Activated naive CD4-positive, alpha-beta T cell treated with anti-CD3 and anti-CD28 coated beads, Interleukin-2, amount 10 ng/mL, durations not matched to agents 7 days and 5 days (primary cell): ENCODE results near the gene RBP7.
"Not testable (repeated sequence)": the region's sequence is repeated elsewhere in the genome, so short reads cannot be mapped to it uniquely, and the experiment has no call there.

Experiments used
- CTCF ChIA-PET: fragments of 350-600 bp; sonication (Branson Sonifier 250); formaldehyde crosslinking; loops from one replicate; lab custom pipeline; 2021; ENCODE audit warnings: antibody characterized with exemption; lab: Charles Lee
- DNase-seq: peaks from one replicate; pipeline ENCODE4 v3.0.0-alpha.2; 2020
- H3K27ac Mint-ChIP-seq: one replicate; pipeline ENCODE4 v1.8.0; 2021; ENCODE audit warnings: mild to moderate bottlenecking, moderate library complexity, mixed read lengths
- H3K27me3 Mint-ChIP-seq: one replicate; pipeline ENCODE4 v1.8.0; 2021; ENCODE audit warnings: mild to moderate bottlenecking, mixed read lengths
- H3K36me3 Mint-ChIP-seq: one replicate; pipeline ENCODE4 v1.8.0; 2021; ENCODE audit warnings: mixed read lengths
- H3K4me1 Mint-ChIP-seq: one replicate; pipeline ENCODE4 v1.8.0; 2021; ENCODE audit warnings: mixed read lengths
- H3K4me3 Mint-ChIP-seq: one replicate; pipeline ENCODE4 v1.8.0; 2021; ENCODE audit warnings: mild to moderate bottlenecking, moderate library complexity, mixed read lengths
- H3K9me3 Mint-ChIP-seq: one replicate; pipeline ENCODE4 v1.8.0; 2021; ENCODE audit warnings: mixed read lengths

The RBP7 gene

GRCh38 chr1:9996624-9997582, at the start of gene RBP7:
Gene RBP7 (plus strand): TSS chr1:9997228. CDS start chr1:9997259, 31 bp downstream.
- H3K4me1 Mint-ChIP-seq = peaks cover 15% of the 10 kb centered on the region
- peak within 1 kb of the TSS; percentile 72 for H3K4me3 Mint-ChIP-seq
- CTCF ChIA-PET = interaction anchor here (0.6 to 0.8 kb wide), 2 partner anchors 47 to 992 kb away, joined by 3 read pairs; no protein-coding TSS in a partner anchor
- DNase-seq = peak; percentile 22
- no peaks in the 10 kb centered on the region for H3K36me3 Mint-ChIP-seq
- H3K27ac Mint-ChIP-seq = no peak within 1 kb of the TSS
- H3K9me3 Mint-ChIP-seq = no peaks in the 10 kb centered on the region
- peaks cover 73% of the 10 kb centered on the region for H3K27me3 Mint-ChIP-seq

- DNase-seq = no peak
- H3K27me3 Mint-ChIP-seq = no peaks in the 10 kb centered on the region
- H3K9me3 Mint-ChIP-seq = no peaks in the 10 kb centered on the region
- H3K36me3 Mint-ChIP-seq = no peaks in the 10 kb centered on the region
- H3K27ac Mint-ChIP-seq = no peak overlapping the region
- CTCF ChIA-PET = no interaction called here
- H3K4me3 Mint-ChIP-seq = no peak overlapping the region
- H3K4me1 Mint-ChIP-seq = no peaks in the 10 kb centered on the region
Observed at GRCh38 chr1:9957726-9958125, 39.3 kb upstream of the RBP7 start.

GRCh38 chr1:9960011-9960410, 37.0 kb upstream of the RBP7 start:
- Mint-ChIP-seq H3K9me3 (no peaks in the 10 kb centered on the region), H3K4me3 (no peak overlapping the region), H3K27ac (no peak overlapping the region), H3K27me3 (no peaks in the 10 kb centered on the region), H3K4me1 (no peaks in the 10 kb centered on the region), H3K36me3 (no peaks in the 10 kb centered on the region)
- CTCF ChIA-PET = interaction anchor here (1.0 kb wide), 1 partner anchor 10 kb away, joined by 3 read pairs; no protein-coding TSS in a partner anchor
- no peak for DNase-seq

GRCh38 chr1:9960706-9961562, 36.1 kb upstream of the RBP7 start:
- Mint-ChIP-seq H3K9me3 (no peaks in the 10 kb centered on the region), H3K4me3 (no peak overlapping the region), H3K4me1 (no peaks in the 10 kb centered on the region), H3K36me3 (no peaks in the 10 kb centered on the region), H3K27me3 (no peaks in the 10 kb centered on the region), H3K27ac (no peak overlapping the region)
- CTCF ChIA-PET = interaction anchor here (0.9 to 1.0 kb wide), 2 partner anchors 11 kb away, joined by 3 read pairs; no protein-coding TSS in a partner anchor
- DNase-seq = no peak

- Mint-ChIP-seq H3K4me1 (no peaks in the 10 kb centered on the region), H3K9me3 (no peaks in the 10 kb centered on the region), H3K27ac (no peak overlapping the region), H3K4me3 (no peak overlapping the region), H3K36me3 (peaks cover 11% of the 10 kb centered on the region), H3K27me3 (no peaks in the 10 kb centered on the region)
- DNase-seq = no peak
- CTCF ChIA-PET = no interaction called here
Observed at GRCh38 chr1:9984253-9984652, 12.8 kb upstream of the RBP7 start.

- H3K4me1 Mint-ChIP-seq = no peaks in the 10 kb centered on the region
- CTCF ChIA-PET = no interaction called here
Observed at GRCh38 chr1:9985001-9985400, 12.0 kb upstream of the RBP7 start.

GRCh38 chr1:9989773-9990172, 7.3 kb upstream of the RBP7 start:
- no peak overlapping the region for H3K4me3 Mint-ChIP-seq
- H3K27me3 Mint-ChIP-seq = peaks cover 23% of the 10 kb centered on the region
- H3K9me3 Mint-ChIP-seq = no peaks in the 10 kb centered on the region
- H3K4me1 Mint-ChIP-seq = no peaks in the 10 kb centered on the region
- CTCF ChIA-PET = interaction anchor here (1.6 kb wide), 1 partner anchor 40 kb away, joined by 3 read pairs; no protein-coding TSS in a partner anchor
- H3K27ac Mint-ChIP-seq = no peak overlapping the region
- H3K36me3 Mint-ChIP-seq = no peaks in the 10 kb centered on the region
- no peak for DNase-seq

More at GRCh38 chr1:9985001-9985400, 12.0 kb upstream of the RBP7 start:
- Mint-ChIP-seq H3K4me3 (no peak overlapping the region), H3K27me3 (no peaks in the 10 kb centered on the region), H3K27ac (no peak overlapping the region), H3K36me3 (peaks cover 11% of the 10 kb centered on the region), H3K9me3 (no peaks in the 10 kb centered on the region)
- DNase-seq = no peak

GRCh38 chr1:9990944-9991343, 6.1 kb upstream of the RBP7 start:
- H3K36me3 Mint-ChIP-seq = no peaks in the 10 kb centered on the region
- H3K9me3 Mint-ChIP-seq = no peaks in the 10 kb centered on the region
- H3K4me3 Mint-ChIP-seq = no peak overlapping the region
- no peak overlapping the region for H3K27ac Mint-ChIP-seq
- no peak for DNase-seq
- CTCF ChIA-PET = interaction anchor here (0.7 to 1.6 kb wide), 2 partner anchors 16 to 41 kb away, joined by 3 read pairs; no protein-coding TSS in a partner anchor
- no peaks in the 10 kb centered on the region for H3K4me1 Mint-ChIP-seq
- H3K27me3 Mint-ChIP-seq = peaks cover 34% of the 10 kb centered on the region

- H3K9me3 Mint-ChIP-seq = no peaks in the 10 kb centered on the region
- H3K27ac Mint-ChIP-seq = no peak overlapping the region
- H3K4me3 Mint-ChIP-seq = no peak overlapping the region
- peaks cover 6% of the 10 kb centered on the region for H3K4me1 Mint-ChIP-seq
- no peak for DNase-seq
- CTCF ChIA-PET = no interaction called here
- H3K36me3 Mint-ChIP-seq = no peaks in the 10 kb centered on the region
- H3K27me3 Mint-ChIP-seq = peaks cover 53% of the 10 kb centered on the region
Observed at GRCh38 chr1:9992910-9993309, 4.1 kb upstream of the RBP7 start.

GRCh38 chr1:9993561-9994075, 3.4 kb upstream of the RBP7 start:
- peaks cover 60% of the 10 kb centered on the region for H3K27me3 Mint-ChIP-seq
- no peaks in the 10 kb centered on the region for H3K9me3 Mint-ChIP-seq
- CTCF ChIA-PET = no interaction called here
- H3K27ac Mint-ChIP-seq = no peak overlapping the region
- peaks cover 12% of the 10 kb centered on the region for H3K4me1 Mint-ChIP-seq
- DNase-seq = no peak
- no peaks in the 10 kb centered on the region for H3K36me3 Mint-ChIP-seq
- H3K4me3 Mint-ChIP-seq = no peak overlapping the region

- no peak overlapping the region for H3K4me3 Mint-ChIP-seq
- H3K27ac Mint-ChIP-seq = no peak overlapping the region
- peaks cover 71% of the 10 kb centered on the region for H3K27me3 Mint-ChIP-seq
- H3K4me1 Mint-ChIP-seq = peaks cover 15% of the 10 kb centered on the region
- no peak for DNase-seq
- H3K9me3 Mint-ChIP-seq = no peaks in the 10 kb centered on the region
- CTCF ChIA-PET = no interaction called here
- no peaks in the 10 kb centered on the region for H3K36me3 Mint-ChIP-seq
Observed at GRCh38 chr1:10001016-10001665, 4.1 kb downstream of the RBP7 start.

GRCh38 chr1:10005248-10005647, 8.2 kb downstream of the RBP7 start:
- H3K36me3 Mint-ChIP-seq, H3K4me3 Mint-ChIP-seq, DNase-seq, H3K4me1 Mint-ChIP-seq, H3K9me3 Mint-ChIP-seq, H3K27ac Mint-ChIP-seq: not testable (repeated sequence)
- peaks cover 40% of the 10 kb centered on the region for H3K27me3 Mint-ChIP-seq
- CTCF ChIA-PET = interaction anchor here (0.6 kb wide), 1 partner anchor 261 kb away, joined by 3 read pairs; no protein-coding TSS in a partner anchor

GRCh38 chr1:10007169-10007568, 10.1 kb downstream of the RBP7 start:
- H3K36me3 Mint-ChIP-seq = no peaks in the 10 kb centered on the region
- CTCF ChIA-PET = no interaction called here
- H3K27ac Mint-ChIP-seq = no peak overlapping the region
- DNase-seq = no peak
- H3K9me3 Mint-ChIP-seq = no peaks in the 10 kb centered on the region
- H3K4me1 Mint-ChIP-seq = no peaks in the 10 kb centered on the region
- no peak overlapping the region for H3K4me3 Mint-ChIP-seq
- peaks cover 30% of the 10 kb centered on the region for H3K27me3 Mint-ChIP-seq
